COLO668 (cell line): ENCODE results near the gene CABP2.
A peak's percentile ranks its signal among the peaks of the same experiment; 100 is the strongest.
"Not testable (repeated sequence)": the region's sequence is repeated elsewhere in the genome, so short reads cannot be mapped to it uniquely, and the experiment has no call there.

Experiments used
- DNase-seq: peaks from one replicate; lab custom pipeline; 2025; ENCODE audit not compliant: unreplicated experiment; lab: John Stamatoyannopoulos, UW

CABP2 gene

DNA sequence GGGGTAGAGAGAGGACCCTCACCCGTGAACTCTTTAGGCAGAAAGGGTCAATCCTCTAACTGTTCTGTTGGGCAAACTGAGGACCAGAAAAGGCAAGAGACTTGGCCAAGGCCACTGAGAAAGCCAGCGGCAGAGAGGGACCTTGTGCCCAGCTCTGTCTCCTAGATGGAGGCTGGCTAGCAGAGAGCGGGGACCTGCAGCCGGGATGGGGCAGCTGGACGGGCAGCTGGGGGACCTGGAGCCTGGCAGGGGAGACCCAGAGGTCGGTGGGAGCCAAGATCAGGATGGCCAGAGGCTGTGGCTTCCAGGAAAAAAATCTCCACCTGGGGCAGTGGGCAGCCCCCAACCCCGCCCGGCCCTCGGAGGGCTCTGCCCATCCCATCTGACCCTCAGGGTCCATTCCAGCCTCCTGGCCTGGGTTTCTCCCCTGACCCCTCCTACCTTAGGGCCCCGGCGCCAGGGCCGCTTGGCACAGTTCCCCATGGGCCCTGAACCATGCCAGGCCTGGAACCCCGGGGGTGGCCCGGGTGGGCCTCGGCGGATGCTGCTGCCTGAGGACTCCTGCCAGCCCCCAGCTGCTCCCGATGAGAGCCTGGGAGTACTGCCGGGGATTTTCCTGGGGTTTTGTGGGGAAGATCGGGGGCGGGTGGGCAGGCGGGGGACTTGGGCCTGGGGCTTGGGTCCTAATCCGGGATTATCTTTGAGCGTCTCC, at the start of gene CABP2:
Gene CABP2, minus strand, starts transcription at position 603 of the 712 bp plus-strand sequence. Its CDS starts 120 bp downstream, at position 483.
- DNase-seq: no peak

DNA sequence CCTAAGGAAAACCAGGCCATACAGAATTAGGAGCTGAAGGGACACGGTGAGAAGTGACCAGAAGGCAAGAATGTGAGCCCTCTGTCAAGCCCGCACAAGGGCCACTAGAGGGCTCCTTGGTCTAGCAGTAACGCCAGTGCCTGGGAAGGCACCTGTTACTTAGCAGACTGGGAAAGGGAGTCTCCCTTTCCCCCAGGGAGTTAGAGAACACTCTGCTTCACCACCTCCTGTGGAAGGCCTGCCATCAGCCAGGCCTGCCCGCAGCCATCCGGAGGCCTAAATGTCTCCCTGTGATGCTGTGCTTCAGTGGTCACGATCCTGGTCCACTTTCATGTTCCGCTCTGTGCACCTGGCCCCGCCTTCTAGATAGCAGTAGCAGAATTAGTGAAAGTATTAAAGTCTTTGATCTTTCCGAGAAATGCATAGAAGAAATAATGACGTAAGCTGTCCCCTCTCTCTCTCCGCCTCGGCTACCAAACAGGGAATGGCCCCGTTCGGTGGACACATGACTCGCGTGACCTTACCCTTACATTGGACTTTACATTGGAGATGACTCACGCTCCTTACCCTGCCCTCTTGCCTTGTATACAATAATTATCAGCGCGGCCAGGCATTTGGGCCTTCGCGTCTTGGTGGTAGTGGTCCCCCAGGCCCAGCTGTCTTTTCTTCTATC, 49.6 kb upstream of the CABP2 start:
- DNase-seq: peak; percentile 63

DNA sequence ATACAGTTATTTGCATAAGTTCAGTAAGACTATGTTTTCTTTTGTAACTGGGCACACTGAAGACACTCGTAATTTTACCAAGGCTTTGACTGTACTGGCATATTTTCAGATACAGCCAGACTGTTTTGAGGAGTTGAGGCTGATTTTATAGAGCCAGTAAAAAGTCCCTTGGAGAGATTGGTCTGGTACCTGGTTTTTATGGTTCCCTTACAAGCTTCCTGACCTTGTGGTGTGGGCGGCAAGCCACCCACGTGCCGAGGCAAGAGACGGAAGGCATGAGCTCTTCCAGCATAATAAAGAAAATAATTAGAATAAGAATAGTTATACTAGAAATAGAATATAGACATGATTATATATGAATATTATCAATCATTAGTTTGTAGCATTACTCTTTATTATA, 49.1 kb upstream of the CABP2 start:
- no peak for DNase-seq

DNA sequence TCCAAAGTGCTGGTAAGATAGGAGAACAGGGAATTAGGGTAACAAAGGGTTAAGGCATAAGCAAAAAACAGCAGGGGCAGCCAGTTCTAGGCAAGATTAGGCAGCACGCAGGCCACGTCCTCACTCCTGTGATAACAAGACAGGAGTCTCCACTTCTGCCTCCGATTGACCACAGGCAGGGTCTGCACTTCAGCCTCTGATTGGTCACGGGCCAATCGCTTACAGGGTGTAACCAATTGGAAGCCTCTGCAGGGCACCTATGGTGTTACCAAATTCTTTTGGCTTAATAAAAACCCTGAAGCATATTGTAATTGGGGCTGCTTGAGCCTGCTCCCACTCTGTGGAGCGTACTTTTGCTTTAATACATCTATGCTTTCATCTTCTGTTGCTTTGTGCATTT, 48.2 kb upstream of the CABP2 start:
- no peak for DNase-seq

DNA sequence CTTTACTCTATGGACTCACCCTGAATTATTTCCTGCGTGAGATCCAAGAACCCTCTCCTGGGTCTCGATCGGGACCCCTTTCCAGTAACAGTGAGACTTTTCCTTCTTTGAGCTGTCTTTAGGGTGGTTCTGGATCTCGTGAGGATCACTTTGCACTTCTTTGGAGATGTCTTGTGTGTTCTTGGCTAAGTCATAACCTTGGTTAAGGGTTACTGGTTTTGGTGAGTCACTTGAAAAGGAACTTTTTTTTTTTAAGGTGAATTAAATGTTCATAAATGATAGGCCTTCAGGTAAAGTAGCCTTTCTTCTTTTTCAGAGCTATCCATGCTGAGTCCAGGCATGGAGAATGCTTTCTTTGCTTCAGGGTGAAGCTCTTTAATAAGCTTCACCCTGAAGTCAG, 41.0 kb upstream of the CABP2 start:
- DNase-seq: no peak

DNA sequence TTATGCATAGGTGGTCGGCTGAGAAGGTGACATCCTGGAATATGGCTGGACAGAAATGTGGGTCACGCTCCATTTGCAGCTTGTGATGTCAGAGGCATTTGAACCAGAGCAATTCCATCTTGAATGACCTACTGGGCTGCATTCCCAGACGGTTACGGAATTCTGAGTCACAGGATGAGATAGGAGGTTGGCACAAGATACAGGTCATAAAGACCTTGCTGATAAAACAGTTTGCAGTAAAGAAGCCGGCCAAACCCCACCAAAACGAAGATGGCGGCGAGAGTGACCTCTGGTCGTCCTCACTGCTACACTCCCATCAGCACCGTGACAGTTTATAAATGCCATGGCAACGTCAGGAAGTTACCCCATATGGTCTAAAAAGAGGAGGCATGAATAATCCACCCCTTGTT, 40.5 kb upstream of the CABP2 start:
- DNase-seq: not testable (repeated sequence)

DNA sequence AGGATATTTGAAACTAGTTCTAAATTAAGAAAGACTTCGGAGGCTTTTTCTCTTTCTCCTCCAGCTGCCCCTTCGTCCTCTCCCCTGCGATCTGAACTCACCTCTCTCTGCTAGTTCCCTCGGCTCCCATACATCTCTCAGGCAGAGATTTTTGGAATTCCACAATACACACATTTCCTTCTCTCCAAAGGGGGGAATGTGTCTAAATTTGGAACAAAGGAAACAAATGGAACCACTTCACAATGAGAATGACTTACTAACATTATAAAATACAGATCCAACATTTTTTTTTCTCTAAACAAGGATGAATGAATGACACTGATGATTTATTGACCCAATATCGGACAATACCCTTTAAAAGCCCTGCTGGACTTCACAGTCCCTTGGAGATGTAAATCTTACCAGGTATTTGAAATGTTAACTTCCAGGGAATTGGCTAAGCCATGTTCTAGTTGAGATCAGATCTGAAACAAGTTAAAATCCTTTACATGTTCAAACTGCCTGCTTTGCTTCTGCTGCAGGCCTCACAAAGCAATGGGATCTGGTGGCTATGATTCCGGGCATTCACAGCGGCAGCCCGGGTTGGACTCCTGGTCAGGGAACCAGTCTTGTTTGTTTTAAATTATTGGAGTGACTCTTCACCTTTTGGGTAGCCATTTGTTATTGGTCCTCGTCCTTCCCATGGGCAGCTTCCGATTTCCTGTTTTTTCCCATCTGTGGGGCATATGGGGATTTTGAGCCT, 39.9 kb upstream of the CABP2 start:
- no peak for DNase-seq

DNA sequence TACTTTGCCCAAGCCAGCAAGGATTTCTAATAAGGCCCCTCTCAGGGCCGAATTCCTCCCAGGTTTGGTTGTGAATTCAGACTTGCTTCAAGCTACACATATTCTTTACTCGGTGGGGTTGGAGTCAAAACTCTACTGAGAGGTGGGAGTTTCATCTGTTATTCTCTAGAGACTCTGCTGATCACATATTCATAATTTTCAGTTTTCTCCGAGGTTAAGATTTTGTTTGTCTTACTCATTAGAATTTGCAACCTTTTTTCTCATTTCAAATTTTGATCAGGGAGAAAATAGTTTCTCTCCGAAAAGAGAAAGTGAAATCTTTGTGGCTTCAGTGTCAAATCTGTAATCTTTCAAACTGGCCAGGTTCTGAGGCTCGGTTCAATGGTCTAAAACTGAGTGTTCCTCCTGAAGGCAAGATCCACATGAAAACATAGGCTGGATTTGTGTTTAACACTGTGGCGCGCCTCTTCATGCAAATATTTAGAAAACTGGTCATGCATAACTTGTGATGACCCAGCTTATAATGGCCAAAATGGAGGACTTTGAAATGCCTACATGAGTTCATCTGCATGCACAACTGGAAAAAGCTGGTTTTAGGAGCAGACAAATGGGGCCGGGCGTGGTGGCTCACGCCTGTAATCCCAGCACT, 38.8 kb upstream of the CABP2 start:
- no peak for DNase-seq

DNA sequence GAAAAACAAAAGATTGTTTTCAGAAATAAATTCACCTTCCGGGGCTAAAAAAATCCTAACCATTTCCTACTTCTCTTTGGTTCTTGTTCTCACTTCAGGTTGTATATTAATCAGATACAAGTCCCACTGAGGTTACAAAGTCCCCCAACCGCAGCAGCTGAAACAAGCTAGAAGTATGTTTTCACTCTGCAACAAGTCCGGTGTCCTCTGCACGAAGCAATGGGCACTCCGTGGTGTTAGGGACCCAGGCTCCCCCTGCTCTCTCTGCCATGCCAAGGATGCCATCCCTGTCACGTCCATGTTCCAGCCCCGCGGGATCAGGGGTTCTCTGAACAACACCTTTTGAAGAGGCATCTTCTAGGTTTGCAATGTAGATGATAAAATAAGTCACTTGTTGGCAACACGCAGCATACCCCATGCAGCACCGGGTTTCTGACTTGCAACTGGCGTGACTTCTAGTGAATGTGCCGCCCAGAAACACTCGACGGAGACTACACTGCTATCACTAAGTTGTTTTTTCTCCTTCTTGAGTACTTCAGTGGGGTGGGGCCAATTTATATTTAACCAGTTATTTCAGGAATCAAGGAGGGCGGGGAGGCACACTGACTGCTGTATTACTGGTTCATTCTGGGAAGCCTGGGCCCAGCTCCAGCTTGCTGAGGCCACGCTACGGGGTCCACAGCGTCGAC, 35.0 kb upstream of the CABP2 start:
- no peak for DNase-seq

DNA sequence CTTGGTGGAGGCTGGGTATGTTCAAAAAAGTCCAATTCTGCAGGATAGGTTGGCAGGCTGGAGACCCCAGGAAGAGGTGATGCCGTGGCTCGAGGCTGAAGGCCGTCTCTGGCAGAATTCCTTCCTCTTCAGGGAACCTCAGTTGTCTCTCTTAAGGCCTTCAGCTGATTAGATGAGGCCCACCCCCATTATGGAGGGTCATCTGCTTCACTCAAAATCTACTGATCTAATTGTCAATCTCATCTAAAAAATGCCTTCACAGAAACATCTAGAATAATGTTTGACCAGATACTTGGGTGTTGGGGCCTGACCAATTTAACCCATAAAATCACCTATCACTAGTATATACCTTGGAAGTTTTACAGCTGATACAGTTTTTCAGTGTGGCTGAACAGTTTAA, 33.0 kb upstream of the CABP2 start:
- no peak for DNase-seq

DNA sequence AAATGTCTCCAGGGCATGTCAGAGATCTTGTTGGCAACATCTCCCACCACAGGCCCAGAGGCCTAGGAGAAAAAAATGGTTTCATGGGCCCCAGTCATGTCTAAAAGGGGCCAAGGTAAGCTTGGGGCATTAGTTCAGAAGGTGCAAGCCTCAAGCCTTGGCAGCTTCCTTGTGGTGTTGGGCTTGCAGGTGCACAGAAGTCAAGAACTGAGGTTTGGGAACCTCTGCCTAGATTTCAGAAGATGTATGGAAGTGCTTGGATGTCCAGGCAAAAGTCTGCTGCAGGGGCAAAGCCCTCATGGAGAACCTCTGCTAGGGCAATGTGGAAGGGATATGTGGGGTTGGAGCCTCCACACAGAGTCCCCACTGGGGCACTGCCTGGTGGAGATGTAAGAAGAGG, 28.5 kb upstream of the CABP2 start:
- DNase-seq: not testable (repeated sequence)

DNA sequence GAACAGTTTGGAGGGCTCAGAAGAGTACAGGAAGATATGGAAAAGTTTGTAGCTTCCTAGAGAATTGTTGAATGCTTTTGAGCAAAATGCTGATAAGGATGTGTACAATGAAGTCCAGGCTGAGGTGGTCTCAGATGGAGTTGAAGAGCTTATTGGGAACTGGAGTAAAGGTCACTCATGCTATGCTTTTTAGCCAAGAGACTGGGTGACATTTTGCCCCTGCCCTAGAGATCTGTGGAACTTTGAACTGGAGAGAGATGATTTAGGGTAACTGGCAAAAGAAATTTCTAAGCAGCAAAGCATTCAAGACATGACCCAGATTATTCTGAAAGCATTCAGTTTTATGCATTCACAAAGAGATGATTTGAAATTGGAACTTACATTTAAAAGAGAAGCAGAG, 27.9 kb upstream of the CABP2 start:
- DNase-seq: no peak

DNA sequence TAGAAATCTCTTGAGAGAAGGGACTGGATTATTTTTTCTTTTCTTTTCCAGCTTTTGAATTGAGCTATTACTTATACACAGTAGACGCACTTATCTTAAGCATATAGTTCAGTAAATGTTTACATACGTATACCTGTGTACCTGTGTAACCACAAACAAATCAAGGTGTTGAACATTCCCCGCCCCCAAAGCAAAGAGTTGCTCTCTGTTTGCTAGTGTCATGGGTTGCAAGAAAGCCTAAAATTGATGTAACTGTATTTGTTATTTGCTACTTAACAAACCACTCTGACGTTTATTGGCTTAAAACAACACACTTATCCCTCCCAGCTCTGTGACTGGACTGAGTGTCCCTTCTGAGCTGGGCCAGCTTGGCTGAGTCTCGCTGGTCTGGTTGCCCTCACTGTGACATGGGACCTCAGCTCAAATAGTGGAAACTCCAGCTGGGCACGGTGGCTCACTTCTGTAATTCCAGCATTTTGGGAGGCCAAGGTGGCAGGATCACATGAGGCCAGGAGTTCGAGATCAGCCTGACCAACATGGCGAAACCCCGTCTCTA, 25.4 kb upstream of the CABP2 start:
- DNase-seq: peak; percentile 6

DNA sequence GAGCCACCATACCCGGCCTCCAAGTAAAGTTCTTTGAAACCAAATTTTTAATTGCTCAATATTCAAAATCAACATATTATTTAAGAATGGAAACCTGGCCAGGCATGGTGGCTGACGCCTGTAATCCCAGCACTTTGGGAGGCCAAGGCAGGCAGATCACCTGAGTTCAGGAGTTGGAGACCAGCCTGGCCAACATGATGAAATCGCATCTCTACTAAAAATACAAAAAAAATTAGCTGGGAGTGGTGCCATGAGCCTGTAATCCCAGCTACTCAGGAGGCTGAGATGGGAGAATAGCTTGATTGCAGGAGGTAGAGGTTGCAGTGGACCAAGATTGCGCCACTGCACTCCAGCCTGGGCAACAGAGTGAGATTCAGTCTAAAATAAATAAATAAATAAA, 24.9 kb upstream of the CABP2 start:
- not testable (repeated sequence) for DNase-seq

DNA sequence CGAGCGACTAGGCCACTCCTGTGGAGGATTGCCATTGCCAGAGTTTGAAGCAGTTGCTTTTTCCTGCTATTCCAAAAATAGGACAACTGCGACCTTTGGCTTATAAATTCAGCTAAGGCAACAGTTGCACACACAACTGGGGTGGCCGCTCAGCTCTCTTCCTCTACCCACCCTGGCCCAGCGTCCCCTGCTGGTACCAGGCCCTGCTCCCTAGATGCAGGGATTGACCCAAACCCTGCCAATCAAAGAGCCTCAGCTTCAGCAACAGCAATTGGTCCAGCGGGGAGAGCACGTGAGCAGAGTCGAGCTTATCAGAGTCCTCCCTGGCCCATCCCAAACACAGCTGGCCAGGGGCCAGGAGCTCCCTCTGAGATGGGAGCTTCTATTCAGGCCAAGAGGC, 22.0 kb upstream of the CABP2 start:
- DNase-seq: no peak

DNA sequence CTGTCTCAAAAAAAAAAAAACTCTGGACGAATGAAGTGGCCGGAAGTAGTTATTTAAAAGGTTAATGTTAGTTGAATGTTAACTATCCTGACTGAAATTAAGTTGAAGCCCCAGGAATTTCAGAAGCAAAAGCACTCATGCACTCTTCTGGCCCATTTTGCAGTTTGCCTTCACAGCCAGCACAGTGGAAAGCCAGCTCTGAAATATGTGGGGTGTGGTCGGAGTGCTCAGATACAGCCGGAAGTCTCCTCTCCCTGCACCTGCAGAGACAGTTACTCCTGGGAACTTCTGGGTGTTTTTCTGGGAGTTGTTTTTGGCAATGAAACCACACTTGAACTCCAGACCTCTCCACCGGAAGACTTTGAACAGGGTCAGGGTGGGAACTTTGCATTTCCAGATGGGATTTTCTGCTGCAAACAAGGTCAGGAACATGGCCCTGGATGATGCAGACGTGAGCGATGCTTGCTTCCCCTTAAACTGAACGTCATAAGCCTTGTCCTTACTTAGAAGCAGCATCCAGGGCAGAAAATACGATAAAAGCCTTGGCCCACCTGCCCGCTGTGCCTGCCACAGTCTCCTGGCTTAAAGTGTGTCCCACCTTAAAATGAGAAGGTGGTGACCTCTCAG, 21.5 kb upstream of the CABP2 start:
- no peak for DNase-seq

DNA sequence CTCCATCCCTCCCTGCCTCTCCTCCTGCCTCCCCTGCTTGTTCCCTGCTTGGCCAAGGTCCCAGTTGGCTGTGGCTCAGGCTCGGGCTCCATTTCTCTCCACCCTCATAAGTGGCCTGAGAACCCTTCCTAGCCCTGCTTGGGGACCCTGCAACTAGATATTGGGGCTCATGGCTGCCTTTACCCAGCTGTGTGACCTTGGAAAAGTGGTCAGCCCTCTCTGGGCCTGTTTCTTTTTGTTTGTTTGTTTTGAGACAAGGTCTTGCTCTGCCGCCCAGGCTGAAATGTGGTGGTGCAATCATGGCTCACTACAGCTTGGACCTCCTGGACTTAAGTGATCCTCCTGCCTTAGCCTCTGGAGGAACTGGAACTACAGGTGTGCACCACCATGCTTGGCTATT, 20.3 kb upstream of the CABP2 start:
- DNase-seq: no peak

DNA sequence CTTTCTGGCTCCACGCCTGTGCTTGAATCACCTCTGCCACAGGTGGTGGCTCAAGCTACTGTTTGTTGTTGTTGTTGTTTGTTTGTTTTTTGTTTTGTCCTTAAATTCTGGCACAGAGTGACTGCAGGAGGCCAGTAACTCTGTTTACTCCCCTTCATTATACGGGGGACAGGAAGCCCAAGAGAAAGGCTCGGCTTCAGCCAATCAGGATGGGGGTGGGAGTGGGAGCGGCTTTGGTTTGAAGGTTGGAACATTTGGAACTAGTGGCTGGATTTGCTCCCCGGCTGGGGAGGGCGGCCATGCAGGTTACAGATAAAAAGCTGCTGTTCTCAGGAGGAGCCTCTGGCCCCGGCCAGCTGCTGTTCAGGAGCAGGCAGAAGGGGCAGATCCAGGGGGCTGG, 19.7 kb upstream of the CABP2 start:
- no peak for DNase-seq

DNA sequence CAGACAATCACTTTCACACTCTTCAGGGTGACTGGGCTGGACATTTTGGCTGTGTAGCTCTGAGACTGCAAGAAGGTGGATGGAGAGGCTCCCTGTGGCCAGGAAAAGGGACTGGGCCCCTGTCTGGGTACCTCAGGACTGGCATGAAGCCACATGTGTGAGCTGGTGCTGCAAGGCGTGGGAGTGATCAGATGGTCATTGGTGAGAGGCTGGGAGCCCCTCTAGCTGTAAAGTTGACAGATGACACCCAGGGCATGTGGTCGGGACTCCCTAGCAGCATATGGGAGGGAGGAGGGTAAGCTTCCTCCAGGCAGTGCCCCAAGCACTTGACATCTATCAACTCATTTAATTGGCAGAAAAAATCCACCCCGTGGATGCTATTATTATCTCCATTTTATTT, 18.9 kb upstream of the CABP2 start:
- no peak for DNase-seq

DNA sequence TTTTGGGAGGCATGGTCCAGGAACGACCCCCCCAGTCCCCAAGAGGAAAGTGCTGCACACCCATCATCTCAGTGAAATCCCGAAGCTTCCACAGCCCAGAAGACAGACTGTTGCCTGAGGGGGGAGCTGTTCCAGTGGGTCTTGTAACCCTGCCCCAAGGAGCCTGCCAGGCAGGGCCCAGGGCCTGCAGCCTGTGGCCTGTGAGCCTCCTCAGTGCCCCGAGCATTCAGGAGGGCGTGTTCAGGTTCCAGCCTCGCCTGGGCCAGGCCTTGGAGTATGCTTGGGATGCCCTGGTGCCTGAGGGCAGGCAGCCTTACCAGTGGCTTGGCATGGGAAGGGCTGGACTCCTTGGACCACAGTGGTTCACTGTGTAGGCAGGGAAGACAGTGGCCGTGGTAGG, 18.0 kb upstream of the CABP2 start:
- DNase-seq: no peak
